Upper lobe of left lung (tissue), 4 donors: Measurements from ENCODE around the gene KREMEN2.

Source experiments
- EP300 ChIP-seq, 4 donors: sonication (generic); formaldehyde crosslinking; IDR thresholded peaks; one replicate each; pipeline ENCODE4 v1.5.1; 2017; ENCODE audit warnings: antibody characterized with exemption in 4 of 4, control low read depth in 2 of 4
- POLR2A ChIP-seq, 4 donors: fragments of 450-650 bp; IDR thresholded peaks; one replicate each; pipeline ENCODE4 v1.5.1; 2016 to 2017; ENCODE audit warnings: antibody characterized with exemption in 4 of 4, mild to moderate bottlenecking in 2 of 4
- POLR2AphosphoS5 ChIP-seq, 2 donors: sonication (generic); formaldehyde crosslinking; IDR thresholded peaks; one replicate each; pipeline ENCODE4 v1.5.1; 2017; ENCODE audit warnings: antibody characterized with exemption in 2 of 2
- TF ChIP-seq, protein P1 (sequence below), 6 experiments: fragments of 450-650 bp in 4 of 6; fragments of 200-600 bp in 2 of 6; sonication (generic) in 2 of 6; IDR thresholded peaks; one replicate each; pipeline ENCODE4 v1.5.1; 2016 to 2019; ENCODE audit warnings: antibody characterized with exemption in 6 of 6

DNA sequence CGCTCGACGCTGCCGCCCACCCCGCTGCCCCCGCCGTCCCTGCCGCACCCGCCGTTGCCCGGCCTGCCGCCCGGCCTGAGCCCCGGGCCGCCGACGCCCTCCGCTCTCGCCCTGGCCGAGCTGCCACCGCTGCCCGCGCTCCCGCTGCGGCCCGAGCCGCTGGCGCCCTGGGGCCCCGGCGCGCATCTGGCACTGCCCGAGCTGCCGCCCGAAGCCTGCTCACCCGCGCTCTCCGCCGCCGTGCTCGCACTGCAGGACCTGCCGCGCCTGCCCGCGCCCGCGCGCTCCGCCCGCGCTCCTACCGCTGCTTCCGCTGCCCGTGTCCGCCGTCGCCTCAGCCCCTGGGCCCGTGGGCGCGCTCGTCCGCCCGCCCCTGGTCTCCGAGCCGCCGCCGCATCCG is 40.2 kb downstream of the KREMEN2 start:
- TF ChIP-seq, protein P1, sequence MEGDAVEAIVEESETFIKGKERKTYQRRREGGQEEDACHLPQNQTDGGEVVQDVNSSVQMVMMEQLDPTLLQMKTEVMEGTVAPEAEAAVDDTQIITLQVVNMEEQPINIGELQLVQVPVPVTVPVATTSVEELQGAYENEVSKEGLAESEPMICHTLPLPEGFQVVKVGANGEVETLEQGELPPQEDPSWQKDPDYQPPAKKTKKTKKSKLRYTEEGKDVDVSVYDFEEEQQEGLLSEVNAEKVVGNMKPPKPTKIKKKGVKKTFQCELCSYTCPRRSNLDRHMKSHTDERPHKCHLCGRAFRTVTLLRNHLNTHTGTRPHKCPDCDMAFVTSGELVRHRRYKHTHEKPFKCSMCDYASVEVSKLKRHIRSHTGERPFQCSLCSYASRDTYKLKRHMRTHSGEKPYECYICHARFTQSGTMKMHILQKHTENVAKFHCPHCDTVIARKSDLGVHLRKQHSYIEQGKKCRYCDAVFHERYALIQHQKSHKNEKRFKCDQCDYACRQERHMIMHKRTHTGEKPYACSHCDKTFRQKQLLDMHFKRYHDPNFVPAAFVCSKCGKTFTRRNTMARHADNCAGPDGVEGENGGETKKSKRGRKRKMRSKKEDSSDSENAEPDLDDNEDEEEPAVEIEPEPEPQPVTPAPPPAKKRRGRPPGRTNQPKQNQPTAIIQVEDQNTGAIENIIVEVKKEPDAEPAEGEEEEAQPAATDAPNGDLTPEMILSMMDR (IDR thresholded peaks at IDR 0.05): no peak
- no peak for TF ChIP-seq POLR2A (IDR thresholded peaks at IDR 0.05)
- TF ChIP-seq POLR2AphosphoS5 (IDR thresholded peaks at IDR 0.05): no peak
- no peak for TF ChIP-seq EP300 (IDR thresholded peaks at IDR 0.05)
